SJSA1 (cell line): ENCODE results near the gene SMIM28. TPM values are rescaled to one million over a fixed set of nuclear protein-coding genes. Genes with fewer than 3 reads are reported as not detected.
A peak's percentile ranks its signal among the peaks of the same experiment; 100 is the strongest.

Experiments used
- DNase-seq, 2 experiments: peaks; one replicate each; pipeline ENCODE4 v3.0.0-alpha.2; 2015 to 2020; ENCODE audit warnings: low spot score in 2 of 2, low read depth in 1 of 2
- H3K27ac ChIP-seq: fragments of 250-450 bp; sonication (Bioruptor Pico); 2 replicates; pipeline ENCODE4 v1.5.1; 2020; ENCODE audit warnings: mild to moderate bottlenecking, moderate library complexity
- H3K27me3 ChIP-seq: fragments of 250-450 bp; sonication (Bioruptor Pico); replicated peaks from 2 replicates; pipeline ENCODE4 v1.5.1; 2020; ENCODE audit warnings: mild to moderate bottlenecking, moderate library complexity
- H3K36me3 ChIP-seq: fragments of 250-450 bp; sonication (Bioruptor Pico); 2 replicates; pipeline ENCODE4 v1.5.1; 2020; ENCODE audit warnings: mild to moderate bottlenecking
- H3K4me1 ChIP-seq: fragments of 250-450 bp; sonication (Bioruptor Pico); replicated peaks from 2 replicates; pipeline ENCODE4 v1.6.1; 2021; ENCODE audit warnings: mild to moderate bottlenecking
- H3K4me3 ChIP-seq: fragments of 250-450 bp; sonication (Bioruptor Pico); 2 replicates; pipeline ENCODE4 v1.5.1; 2020; ENCODE audit warnings: mild to moderate bottlenecking
- H3K9me3 ChIP-seq: fragments of 250-450 bp; sonication (Bioruptor Pico); replicated peaks from 2 replicates; pipeline ENCODE4 v1.5.1; 2020; ENCODE audit warnings: mild to moderate bottlenecking
- total RNA-seq: library from RNA; depleted of rRNA; stranded (reverse); fragments of >200 nt; shearing (Covaris generic); gene quantifications from 2 replicates; pipeline ENCODE4 v1.2.3, GENCODE V29; 2014

SMIM28 gene
- total RNA-seq, 1 experiment from 2014 or later: not detected

DNA sequence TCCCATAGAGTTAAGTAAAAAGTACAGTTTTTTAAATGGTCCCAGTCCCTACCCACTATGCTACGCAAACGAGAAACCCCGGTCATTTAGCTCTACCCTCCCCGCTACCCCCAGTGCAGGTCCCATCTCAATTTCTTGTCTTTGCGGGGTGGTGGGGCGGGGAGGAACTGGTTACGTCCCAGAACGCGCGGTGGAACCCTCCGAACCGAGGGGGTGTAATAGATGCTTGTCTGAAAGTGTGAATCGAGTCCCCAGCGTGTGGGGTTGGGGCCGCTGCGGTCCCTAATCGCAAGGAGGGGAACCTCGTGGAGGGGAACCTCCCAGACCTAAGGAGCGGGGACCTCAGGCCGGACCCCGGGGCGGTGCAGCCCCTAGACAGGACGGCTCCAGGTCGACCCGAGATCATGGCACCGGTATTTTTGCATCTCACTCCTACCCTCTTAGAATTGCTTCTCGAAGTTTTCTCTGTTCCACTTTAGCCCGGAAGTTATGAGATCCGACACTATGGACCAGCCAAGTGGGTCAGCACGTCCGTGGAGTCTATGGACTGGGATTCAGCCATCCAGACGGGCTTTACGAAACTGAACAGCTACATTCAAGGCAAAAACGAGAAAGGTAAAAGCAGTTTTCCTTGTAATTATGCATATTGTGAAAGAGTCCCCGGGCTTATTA is 27.1 kb downstream of the SMIM28 start:
- Histone ChIP-seq H3K4me1 (peaks cover 9% of the 10 kb centered on the region), H3K36me3 (peaks cover 34% of the 10 kb centered on the region), H3K27me3 (no peaks in the 10 kb centered on the region), H3K9me3 (no peaks in the 10 kb centered on the region), H3K27ac (peak overlapping the region; percentile 48; the same call in 1 of the 2 replicates), H3K4me3 (peak overlapping the region; percentile 74)
- DNase-seq: no peak

DNA sequence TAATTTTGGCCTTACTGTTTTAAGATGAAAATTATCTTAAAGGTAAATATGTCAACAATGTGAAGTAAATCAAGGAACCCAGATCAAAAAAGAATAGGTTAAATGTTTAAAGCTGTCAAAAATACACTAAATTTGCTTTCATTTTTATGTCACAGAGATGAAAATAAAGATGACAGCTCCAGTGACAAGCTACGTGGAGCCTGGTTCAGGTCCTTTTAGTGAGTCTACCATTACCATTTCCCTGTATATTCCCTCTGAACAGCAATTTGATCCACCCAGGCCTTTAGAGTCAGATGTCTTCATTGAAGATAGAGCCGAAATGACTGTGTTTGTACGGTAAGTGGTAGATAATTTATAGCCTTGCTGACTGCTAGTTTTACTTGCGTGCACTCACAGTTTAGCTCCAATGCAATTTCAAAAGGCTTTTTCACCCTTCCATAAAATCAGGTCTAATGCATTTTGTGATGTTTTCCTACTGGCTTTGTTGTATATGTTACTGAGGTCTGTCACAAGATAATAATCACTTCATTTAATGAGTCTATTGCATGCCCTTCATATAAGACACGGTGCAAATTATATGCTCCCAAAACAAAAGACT is 28.2 kb downstream of the SMIM28 start:
- H3K4me1 ChIP-seq: peaks cover 17% of the 10 kb centered on the region
- no peak overlapping the region for H3K4me3 ChIP-seq
- no peaks in the 10 kb centered on the region for H3K9me3 ChIP-seq
- no peak for DNase-seq
- no peak overlapping the region for H3K27ac ChIP-seq
- H3K36me3 ChIP-seq: peaks cover 39% of the 10 kb centered on the region
- H3K27me3 ChIP-seq: no peaks in the 10 kb centered on the region

DNA sequence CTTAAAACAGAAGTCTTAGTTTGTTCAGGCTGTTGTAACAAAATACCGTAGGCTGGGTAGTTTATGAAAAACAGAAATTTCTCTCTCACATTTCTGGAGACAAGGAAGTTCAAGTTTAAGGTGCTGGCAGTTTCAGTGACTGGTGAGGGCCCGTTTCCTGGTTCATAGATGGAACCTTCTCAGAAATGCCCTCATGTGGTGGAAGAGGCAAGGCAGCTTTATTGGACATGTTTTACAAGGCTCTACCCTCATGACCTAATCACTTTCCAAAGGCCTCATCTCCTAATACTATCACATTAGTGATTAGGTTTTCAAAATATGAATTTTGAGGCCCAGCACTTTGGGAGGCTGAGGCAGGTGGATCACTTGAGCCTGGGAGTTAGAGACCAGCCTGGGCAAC is 28.7 kb downstream of the SMIM28 start:
- H3K4me3 ChIP-seq: no peak overlapping the region

DNA sequence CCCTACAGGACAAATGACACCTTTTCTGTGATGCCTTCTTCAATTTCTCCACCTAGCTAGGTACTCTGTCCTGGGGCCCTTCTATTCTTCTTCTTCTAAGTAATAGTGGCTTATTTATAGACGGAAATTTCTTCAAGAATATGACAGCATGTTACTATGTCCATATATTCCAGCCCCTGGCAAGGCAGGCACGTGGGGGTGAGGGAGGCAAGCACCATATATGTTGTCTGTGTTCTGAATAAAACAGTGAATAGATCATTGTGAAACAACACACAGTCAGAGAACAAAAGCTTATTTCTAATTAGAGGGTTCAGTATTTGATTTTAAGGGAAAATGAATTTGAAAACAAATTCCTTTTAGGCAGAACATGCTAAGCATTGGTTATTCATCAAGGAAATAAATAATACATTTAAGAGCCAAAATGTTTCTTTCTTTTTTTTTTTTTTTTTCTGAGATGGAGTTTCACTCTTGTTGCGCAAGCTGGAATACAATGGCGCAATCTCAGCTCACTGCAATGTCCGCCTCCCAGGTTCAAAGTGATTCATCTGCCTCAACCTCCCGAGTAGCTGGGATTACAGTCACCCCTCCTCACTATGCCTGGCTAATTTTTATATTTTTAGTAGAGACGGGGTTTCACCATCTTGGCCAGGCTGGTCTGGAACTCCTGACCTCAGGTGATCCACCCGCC is 32.5 kb downstream of the SMIM28 start:
- no peaks in the 10 kb centered on the region for H3K9me3 ChIP-seq
- H3K36me3 ChIP-seq: peaks cover 49% of the 10 kb centered on the region
- H3K4me1 ChIP-seq: peaks cover 20% of the 10 kb centered on the region
- no peaks in the 10 kb centered on the region for H3K27me3 ChIP-seq
- no peak overlapping the region for H3K4me3 ChIP-seq
- peak overlapping the region; percentile 28 for H3K27ac ChIP-seq
- DNase-seq: no peak

More for the DNA sequence above, 28.7 kb downstream of the SMIM28 start:
- Histone ChIP-seq H3K36me3 (peaks cover 39% of the 10 kb centered on the region), H3K27me3 (no peaks in the 10 kb centered on the region), H3K4me1 (peaks cover 23% of the 10 kb centered on the region), H3K27ac (no peak overlapping the region), H3K9me3 (no peaks in the 10 kb centered on the region)
- DNase-seq: no peak

DNA sequence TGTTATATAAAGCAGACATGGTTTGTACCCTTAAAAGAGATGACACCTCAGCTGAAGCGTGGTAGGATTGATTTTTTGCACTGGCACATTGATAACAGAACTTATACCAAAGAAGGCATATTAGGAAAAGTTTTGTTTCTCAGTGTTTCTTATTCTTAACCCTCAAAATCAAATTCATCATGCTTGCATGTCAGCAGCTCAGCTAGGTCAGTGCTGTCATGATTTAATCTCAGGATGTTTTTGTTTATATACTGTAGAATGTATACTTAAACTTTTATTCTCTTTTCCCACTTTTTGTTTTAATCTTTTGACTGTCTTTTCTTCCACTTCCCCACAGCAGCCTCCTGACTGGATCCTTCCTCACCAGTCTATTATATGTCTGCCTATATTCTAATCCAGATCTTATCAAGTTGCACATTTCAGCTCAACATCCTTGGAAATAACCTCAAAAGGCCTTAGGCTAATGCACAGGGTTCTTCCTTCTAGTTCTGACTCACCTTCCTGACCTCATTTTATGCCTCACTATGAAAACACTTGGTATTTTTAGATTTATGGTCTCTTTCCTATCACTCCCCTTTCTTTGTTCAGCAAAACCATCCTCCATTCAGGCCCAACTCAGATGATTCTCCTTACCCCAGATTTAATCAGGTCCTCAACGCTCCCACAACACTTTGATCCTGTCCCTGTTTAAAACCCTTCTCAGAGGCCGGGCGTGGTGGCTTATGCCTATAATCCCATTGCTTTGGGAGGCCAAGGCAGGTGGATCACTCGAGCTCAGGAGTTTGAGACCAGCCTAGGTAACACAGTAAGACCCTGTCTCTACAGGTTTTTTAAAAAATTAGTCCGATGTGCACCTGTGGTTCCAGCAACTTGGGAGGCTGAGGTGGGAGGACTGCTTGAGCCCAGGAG is 33.5 kb downstream of the SMIM28 start:
- Histone ChIP-seq H3K27ac (peak overlapping the region; percentile 28), H3K4me1 (peaks cover 20% of the 10 kb centered on the region), H3K9me3 (no peaks in the 10 kb centered on the region), H3K27me3 (no peaks in the 10 kb centered on the region), H3K4me3 (no peak overlapping the region), H3K36me3 (peaks cover 40% of the 10 kb centered on the region)
- peak in 1 of 2 experiments; percentile 68 for DNase-seq

DNA sequence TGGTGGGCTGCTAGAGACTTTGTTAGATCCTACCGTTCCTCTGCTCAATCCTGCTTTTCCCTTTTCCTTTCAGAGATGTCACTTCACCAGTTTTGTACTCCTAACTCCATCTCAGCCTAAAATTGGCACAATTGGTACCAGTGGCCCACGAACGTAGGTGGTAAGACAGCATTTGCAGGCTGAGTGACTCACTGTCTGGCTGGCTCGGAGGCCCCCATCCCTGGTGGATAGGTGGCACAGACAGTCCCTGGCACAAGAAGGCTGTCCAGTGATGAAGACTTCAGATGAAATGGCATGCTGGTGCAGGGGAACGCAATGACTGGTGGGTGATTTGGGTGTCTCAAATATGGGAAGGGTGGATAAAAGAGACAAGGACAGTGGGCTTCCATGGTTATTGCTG is 37.4 kb downstream of the SMIM28 start:
- Histone ChIP-seq H3K36me3 (peaks cover 18% of the 10 kb centered on the region), H3K4me3 (no peak overlapping the region), H3K27me3 (no peaks in the 10 kb centered on the region), H3K27ac (no peak overlapping the region), H3K4me1 (peaks cover 20% of the 10 kb centered on the region), H3K9me3 (no peaks in the 10 kb centered on the region; the same call in 1 of the 2 replicates)
- no peak for DNase-seq

DNA sequence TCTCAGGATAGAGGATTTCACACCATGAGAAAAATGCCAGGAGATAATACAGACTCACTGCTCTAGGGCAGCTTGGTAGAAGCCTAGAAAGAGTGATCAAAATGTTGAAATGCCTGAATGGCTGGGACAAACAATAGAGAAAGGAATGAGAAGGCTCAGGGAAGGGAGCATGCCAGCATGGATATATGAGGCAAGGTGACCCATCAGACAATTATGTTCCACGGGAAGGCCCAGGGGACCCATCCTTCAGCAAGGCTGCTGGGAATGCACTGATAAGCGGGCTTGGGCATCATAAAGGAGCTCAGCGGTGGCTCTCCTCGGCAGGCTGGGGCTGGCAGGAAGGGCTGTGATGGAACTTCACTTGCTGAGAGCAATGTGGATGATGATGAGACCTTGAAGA is 38.5 kb downstream of the SMIM28 start:
- H3K4me1 ChIP-seq: peaks cover 9% of the 10 kb centered on the region
- no peaks in the 10 kb centered on the region; the same call in 1 of the 2 replicates for H3K9me3 ChIP-seq
- no peak for DNase-seq
- no peak overlapping the region for H3K4me3 ChIP-seq
- peaks cover 13% of the 10 kb centered on the region for H3K36me3 ChIP-seq
- no peaks in the 10 kb centered on the region for H3K27me3 ChIP-seq
- no peak overlapping the region for H3K27ac ChIP-seq

DNA sequence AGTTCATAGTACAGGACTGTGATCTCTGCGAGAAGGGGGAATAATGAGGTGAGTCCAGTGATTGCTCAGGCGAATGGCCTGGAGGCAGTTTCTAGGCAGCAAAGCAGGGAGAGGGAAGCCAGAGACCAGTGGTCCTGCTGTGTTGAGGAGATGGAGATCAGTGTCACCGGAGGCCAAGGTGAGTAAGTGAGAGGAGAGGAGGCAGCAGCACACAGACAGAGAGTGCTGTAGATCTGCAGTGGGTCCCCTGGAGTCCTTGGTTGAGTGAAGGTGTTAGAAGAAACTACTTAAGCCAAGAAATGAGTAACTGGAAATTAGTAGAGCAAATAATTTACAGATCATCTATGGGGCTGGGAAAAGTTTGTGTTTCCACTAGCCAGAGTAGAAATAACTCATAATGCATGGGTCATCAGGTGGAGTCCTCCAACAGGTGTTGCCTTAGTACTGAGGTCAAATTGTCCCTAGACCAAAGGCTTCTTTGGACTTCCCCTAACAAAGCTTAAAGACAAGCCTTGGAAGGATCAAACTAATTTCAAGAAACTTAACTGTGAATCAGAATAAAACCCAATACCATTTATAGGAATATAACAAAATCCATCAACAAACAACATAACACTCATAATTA is 39.9 kb downstream of the SMIM28 start:
- Histone ChIP-seq H3K36me3 (peaks cover 15% of the 10 kb centered on the region), H3K4me3 (no peak overlapping the region), H3K4me1 (no peaks in the 10 kb centered on the region), H3K27me3 (no peaks in the 10 kb centered on the region), H3K9me3 (no peaks in the 10 kb centered on the region; the same call in 1 of the 2 replicates), H3K27ac (no peak overlapping the region)
- no peak for DNase-seq

DNA sequence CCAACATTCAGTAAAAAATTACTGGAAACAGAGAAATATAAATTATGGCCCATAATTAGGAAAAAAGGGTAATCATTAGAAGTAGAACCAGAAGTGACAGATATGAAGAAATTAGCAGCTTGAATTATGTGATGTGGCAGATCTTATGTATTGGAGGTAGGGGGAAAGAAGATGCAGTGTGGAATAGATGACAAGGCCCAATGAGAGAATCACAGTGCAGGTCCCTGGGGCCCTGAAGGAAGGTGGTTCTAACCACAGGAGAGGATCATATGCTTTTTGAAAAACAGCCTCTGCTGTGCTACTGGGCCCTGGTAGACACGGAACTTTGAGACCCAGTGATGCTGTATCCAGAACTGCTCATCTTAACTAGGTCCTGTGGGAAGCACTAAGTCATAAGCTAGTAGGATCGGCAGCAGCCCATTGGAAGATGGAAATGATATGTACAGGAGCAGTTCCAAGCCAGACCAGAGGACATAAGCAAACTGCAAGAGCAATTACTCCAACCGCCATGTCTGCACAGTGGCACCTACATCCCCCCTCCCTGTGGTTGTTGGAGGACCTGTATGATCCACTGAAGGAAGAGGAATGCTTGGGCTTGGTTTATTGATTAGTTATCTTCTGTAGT is 40.5 kb downstream of the SMIM28 start:
- Histone ChIP-seq H3K9me3 (no peaks in the 10 kb centered on the region; the same call in 1 of the 2 replicates), H3K27ac (no peak overlapping the region), H3K36me3 (peaks cover 12% of the 10 kb centered on the region), H3K4me1 (no peaks in the 10 kb centered on the region), H3K27me3 (no peaks in the 10 kb centered on the region), H3K4me3 (no peak overlapping the region)
- DNase-seq: no peak

DNA sequence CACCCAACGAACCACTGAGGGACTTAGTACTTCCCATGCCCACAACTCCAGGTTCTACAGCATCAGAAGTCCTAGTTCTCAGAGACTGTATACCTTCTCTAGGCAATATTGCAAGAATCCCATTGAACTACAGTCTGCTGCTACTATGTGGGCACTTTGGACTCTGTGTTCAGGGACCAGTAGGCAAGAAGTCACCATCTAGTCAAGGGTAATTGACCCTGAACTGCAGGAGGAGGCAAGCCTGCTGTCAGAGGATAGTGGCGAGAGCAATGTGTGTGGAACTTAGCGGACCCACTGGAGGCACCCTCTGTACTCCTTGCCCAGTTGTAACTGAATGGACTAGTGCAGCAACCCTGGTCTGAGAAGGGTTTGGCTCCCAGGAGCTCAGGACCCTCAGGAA is 42.1 kb downstream of the SMIM28 start:
- no peak for DNase-seq
- peaks cover 15% of the 10 kb centered on the region for H3K36me3 ChIP-seq
- H3K27ac ChIP-seq: no peak overlapping the region
- H3K4me3 ChIP-seq: no peak overlapping the region
- no peaks in the 10 kb centered on the region; the same call in 1 of the 2 replicates for H3K9me3 ChIP-seq
- H3K4me1 ChIP-seq: no peaks in the 10 kb centered on the region
- no peaks in the 10 kb centered on the region for H3K27me3 ChIP-seq

DNA sequence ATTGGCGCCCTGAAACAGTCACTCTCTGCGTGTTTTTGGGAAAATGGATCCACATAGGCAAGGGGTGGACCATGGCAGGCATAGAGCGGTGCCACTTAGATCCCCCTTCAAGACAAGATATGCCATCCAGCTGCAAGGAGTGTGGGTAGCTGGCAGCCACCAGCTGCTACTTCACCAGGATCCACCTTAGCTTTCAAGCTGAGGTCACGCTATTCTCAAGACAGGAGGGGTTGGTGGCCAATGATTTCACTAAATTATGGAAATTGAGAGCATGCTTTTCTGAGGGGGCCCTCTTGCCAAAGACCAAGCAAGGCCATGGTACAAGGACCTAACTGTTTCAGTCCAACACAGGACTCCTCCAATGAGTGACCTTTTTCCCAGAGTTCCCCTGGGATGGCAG is 42.7 kb downstream of the SMIM28 start:
- no peaks in the 10 kb centered on the region; the same call in 1 of the 2 replicates for H3K9me3 ChIP-seq
- peaks cover 15% of the 10 kb centered on the region for H3K36me3 ChIP-seq
- H3K4me1 ChIP-seq: no peaks in the 10 kb centered on the region

DNA sequence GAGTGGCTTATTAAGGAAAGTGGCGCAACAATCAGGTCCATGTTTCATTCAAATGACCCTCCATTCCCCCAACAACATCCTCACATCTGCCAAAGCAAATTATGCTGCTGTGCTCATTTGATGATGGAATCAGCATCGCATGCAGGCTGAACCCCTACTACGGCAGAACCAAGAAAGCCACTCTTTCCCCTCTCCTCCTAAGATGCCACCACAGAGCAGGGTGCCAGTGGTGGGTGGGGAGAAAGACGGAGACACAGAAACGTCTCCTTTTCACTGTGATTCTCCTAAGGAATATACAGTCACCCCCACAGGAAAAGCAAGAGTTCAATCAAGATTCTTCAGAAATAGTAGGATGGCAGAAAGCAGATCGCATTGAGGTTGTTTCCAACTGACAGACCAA is 43.4 kb downstream of the SMIM28 start:
- peaks cover 17% of the 10 kb centered on the region for H3K36me3 ChIP-seq
- no peaks in the 10 kb centered on the region for H3K27me3 ChIP-seq
- no peak overlapping the region for H3K4me3 ChIP-seq
- no peaks in the 10 kb centered on the region for H3K4me1 ChIP-seq
- no peak for DNase-seq
- H3K27ac ChIP-seq: no peak overlapping the region
- no peaks in the 10 kb centered on the region; the same call in 1 of the 2 replicates for H3K9me3 ChIP-seq

More for the DNA sequence above, 42.7 kb downstream of the SMIM28 start:
- no peak overlapping the region for H3K4me3 ChIP-seq
- no peak overlapping the region for H3K27ac ChIP-seq
- no peaks in the 10 kb centered on the region for H3K27me3 ChIP-seq
- no peak for DNase-seq
